Measurements from ENCODE around the gene NCKAP1. TPM values are rescaled to one million over a fixed set of nuclear protein-coding genes. Genes with fewer than 3 reads are reported as not detected.

Gene NCKAP1, protein sequence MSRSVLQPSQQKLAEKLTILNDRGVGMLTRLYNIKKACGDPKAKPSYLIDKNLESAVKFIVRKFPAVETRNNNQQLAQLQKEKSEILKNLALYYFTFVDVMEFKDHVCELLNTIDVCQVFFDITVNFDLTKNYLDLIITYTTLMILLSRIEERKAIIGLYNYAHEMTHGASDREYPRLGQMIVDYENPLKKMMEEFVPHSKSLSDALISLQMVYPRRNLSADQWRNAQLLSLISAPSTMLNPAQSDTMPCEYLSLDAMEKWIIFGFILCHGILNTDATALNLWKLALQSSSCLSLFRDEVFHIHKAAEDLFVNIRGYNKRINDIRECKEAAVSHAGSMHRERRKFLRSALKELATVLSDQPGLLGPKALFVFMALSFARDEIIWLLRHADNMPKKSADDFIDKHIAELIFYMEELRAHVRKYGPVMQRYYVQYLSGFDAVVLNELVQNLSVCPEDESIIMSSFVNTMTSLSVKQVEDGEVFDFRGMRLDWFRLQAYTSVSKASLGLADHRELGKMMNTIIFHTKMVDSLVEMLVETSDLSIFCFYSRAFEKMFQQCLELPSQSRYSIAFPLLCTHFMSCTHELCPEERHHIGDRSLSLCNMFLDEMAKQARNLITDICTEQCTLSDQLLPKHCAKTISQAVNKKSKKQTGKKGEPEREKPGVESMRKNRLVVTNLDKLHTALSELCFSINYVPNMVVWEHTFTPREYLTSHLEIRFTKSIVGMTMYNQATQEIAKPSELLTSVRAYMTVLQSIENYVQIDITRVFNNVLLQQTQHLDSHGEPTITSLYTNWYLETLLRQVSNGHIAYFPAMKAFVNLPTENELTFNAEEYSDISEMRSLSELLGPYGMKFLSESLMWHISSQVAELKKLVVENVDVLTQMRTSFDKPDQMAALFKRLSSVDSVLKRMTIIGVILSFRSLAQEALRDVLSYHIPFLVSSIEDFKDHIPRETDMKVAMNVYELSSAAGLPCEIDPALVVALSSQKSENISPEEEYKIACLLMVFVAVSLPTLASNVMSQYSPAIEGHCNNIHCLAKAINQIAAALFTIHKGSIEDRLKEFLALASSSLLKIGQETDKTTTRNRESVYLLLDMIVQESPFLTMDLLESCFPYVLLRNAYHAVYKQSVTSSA
- total RNA-seq: 8.8 TPM

DNA sequence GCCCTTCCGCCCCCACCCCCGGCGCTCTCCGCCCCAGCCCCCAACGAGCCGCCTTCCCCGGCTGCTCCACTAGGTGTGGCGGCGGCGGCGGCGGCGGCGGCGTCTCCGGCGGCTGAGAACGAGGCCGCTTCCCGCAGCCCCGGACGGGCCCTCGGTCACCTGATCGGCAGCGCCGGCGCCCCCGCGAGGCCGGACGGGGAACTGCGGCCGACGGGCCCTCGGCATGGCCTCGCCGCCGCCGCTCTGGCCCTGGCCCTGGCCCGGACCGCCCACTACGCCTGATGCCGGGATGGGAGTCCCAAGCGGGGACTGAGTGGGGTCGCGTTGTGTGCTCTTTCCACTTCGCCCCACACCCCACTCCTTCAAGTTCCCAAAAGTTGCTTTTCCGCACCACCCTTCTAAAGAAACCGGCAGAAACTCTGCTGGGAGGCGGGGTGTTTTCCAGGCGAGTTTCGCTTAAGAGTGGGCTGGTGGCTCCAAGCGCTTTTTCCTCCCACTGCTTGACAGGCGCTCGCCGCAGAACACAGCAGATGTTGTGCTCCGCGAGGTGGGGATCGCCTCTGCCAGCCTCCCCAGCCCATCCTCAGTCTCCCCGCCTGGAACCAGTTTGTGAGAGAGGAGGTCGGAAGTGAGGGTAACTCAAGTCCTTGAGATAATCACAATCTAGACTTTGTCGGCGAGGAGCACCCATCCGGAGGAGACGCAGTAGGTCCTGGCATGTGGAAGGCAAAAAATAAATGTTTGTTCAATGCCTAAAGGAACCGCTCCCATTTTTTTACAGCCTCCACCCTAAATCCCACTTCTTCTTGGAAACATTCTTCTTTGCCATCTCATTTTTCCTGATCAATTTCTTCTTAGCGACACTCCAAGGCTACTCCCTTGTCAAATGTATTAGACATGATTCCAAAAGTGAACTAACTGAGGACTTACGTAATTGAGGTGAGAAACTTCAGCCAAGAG is at the start of gene NCKAP1:
NCKAP1 (minus strand) TSS at position 117 of the 960 bp plus-strand sequence. CDS start 358 bp downstream, outside the sequence.
- Histone ChIP-seq H3K27me3 (ENCODE audit: insufficient read depth, low read length) (peaks cover 94% of the 10 kb centered on the region), H3K4me3 (ENCODE audit: low read length) (peak within 1 kb of the TSS; percentile 35), H3K9me3 (ENCODE audit: low read depth, low read length) (no peaks in the 10 kb centered on the region), H3K4me1 (ENCODE audit: insufficient read depth, low read length) (peaks cover 22% of the 10 kb centered on the region)

DNA sequence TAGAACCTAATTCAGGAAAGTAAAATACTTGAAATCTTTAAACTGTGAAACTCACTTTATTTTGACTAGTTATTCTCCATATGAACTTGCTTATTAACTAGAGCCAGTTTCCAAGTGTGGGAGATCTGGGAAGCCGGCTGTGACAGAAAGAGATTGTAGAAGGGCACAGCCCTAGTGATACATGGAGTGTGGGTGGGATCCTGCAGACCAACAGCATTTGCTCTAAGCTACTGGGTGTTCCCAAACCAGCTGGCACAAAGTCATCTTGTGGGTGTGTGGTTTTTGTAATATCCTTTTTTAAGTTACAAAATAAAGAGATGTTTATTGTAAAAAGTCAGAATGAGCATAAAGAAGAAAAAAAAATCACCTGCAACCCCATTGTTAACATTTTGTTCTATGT is 43.7 kb upstream of the NCKAP1 start:
- H3K9me3 ChIP-seq (ENCODE audit: low read depth, low read length): no peaks in the 10 kb centered on the region
- H3K27me3 ChIP-seq (ENCODE audit: insufficient read depth, low read length): peaks cover 10% of the 10 kb centered on the region
- peaks cover 9% of the 10 kb centered on the region for H3K4me1 ChIP-seq (ENCODE audit: insufficient read depth, low read length)
- no peak overlapping the region for H3K4me3 ChIP-seq (ENCODE audit: low read length)

DNA sequence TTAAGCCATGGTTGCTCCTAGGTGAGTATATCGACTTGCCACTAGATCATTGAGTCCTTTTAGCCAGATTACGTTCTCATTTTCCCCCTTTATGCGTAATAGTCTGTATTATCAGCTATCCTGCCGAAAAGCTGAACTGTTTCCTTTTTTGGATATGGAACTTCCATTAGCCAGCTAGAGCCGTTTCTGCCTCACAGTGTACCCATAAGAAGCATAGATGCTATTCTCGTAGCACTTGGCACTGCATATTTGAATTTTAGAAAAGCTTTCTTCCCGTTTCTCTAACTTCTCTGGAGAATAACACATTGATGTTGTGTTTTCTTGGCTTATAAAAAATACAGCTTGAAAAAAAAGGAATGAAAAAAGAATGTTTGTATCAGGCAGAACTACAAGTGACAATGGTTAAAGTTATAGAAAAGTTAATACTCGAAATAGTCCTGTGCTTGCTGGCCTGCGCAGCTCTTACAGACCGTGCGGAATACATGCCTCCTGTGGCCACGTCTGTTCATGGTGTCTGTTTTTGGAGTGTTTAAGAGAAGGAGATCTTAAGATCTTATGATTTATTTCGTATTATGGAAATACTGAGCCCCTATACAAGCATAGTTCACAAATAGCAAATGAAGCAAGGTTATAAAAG is 41.0 kb upstream of the NCKAP1 start:
- H3K4me1 ChIP-seq (ENCODE audit: insufficient read depth, low read length): peaks cover 9% of the 10 kb centered on the region
- H3K4me3 ChIP-seq (ENCODE audit: low read length): peak overlapping the region; percentile 83
- no peaks in the 10 kb centered on the region for H3K9me3 ChIP-seq (ENCODE audit: low read depth, low read length)
- H3K27me3 ChIP-seq (ENCODE audit: insufficient read depth, low read length): peaks cover 18% of the 10 kb centered on the region

DNA sequence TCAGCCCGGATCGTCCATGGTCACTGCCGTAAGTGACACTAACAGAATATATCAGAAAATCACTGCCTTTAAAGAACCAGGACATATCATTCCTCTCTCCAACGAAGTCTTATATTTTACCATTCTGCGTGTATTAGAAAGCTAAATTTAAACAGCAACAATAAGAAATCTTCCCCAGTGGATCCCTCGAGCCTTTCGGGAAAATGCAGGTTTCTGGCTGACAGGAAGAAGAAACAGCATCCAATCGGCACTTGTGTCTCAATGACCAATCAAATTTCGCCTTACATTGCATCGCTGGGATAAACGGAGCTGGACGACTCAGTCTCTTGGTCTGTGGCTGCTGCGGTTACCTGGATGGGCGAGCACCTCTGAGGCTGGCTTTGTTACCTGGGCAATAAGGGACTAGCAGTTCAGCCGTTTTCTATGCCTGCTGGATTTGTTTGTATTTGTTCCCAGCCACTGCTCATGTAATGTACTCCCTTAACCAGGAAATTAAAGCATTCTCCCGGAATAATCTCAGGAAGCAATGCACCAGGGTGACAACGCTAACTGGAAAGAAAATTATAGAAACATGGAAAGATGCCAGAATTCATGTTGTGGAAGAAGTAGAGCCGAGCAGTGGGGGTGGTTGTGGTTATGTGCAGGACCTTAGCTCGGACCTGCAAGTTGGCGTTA is 40.3 kb upstream of the NCKAP1 start, which contains the start of gene DUSP19:
DUSP19 (plus strand) TSS at position 284 of the 675 bp plus-strand sequence; CDS start at position 471, 187 bp downstream.
- Histone ChIP-seq H3K9me3 (ENCODE audit: low read depth, low read length) (no peaks in the 10 kb centered on the region), H3K4me1 (ENCODE audit: insufficient read depth, low read length) (peaks cover 9% of the 10 kb centered on the region), H3K27me3 (ENCODE audit: insufficient read depth, low read length) (peaks cover 18% of the 10 kb centered on the region), H3K4me3 (ENCODE audit: low read length) (peak within 1 kb of the TSS; percentile 83)

DNA sequence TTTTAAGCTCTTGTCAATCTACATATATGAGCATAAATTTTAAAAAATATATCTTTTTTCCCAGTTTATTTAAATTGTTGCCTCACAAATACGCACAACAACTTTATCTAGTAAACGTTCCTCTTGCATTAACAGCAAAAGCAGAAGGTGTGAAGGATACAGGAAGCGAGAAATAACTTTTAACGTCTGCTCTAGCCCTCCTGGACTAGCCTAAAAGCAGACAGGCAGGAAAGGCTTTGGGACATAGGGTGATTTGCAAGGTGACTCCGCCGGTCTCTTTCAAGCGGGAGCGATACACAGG is 39.9 kb upstream of the NCKAP1 start:
- Histone ChIP-seq H3K27me3 (ENCODE audit: insufficient read depth, low read length) (peaks cover 18% of the 10 kb centered on the region), H3K9me3 (ENCODE audit: low read depth, low read length) (no peaks in the 10 kb centered on the region), H3K4me3 (ENCODE audit: low read length) (peak overlapping the region; percentile 83), H3K4me1 (ENCODE audit: insufficient read depth, low read length) (peaks cover 9% of the 10 kb centered on the region)

DNA sequence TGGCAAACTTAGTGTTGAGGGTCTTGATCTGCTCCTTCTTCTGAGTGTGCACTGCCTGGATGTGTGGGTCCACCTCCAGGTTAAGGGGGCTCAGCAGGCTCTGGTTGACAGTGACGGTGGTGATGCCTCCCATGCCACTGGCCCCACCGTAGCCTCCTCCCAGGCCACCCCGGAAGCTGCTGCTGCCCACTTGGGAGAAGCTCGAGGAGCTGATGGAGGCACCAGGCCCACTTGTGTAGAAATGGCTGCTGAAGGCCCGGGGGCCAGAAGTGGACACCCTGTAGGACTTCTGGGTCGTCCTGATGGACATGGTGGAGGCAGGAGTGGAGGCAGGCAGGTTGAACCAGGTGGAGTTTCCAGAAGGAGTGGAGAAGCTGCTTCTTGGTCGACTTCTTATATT is 33.9 kb upstream of the NCKAP1 start:
- Histone ChIP-seq H3K27me3 (ENCODE audit: insufficient read depth, low read length) (peaks cover 11% of the 10 kb centered on the region), H3K4me1 (ENCODE audit: insufficient read depth, low read length) (no peaks in the 10 kb centered on the region), H3K9me3 (ENCODE audit: low read depth, low read length) (no peaks in the 10 kb centered on the region), H3K4me3 (ENCODE audit: low read length) (no peak overlapping the region)

DNA sequence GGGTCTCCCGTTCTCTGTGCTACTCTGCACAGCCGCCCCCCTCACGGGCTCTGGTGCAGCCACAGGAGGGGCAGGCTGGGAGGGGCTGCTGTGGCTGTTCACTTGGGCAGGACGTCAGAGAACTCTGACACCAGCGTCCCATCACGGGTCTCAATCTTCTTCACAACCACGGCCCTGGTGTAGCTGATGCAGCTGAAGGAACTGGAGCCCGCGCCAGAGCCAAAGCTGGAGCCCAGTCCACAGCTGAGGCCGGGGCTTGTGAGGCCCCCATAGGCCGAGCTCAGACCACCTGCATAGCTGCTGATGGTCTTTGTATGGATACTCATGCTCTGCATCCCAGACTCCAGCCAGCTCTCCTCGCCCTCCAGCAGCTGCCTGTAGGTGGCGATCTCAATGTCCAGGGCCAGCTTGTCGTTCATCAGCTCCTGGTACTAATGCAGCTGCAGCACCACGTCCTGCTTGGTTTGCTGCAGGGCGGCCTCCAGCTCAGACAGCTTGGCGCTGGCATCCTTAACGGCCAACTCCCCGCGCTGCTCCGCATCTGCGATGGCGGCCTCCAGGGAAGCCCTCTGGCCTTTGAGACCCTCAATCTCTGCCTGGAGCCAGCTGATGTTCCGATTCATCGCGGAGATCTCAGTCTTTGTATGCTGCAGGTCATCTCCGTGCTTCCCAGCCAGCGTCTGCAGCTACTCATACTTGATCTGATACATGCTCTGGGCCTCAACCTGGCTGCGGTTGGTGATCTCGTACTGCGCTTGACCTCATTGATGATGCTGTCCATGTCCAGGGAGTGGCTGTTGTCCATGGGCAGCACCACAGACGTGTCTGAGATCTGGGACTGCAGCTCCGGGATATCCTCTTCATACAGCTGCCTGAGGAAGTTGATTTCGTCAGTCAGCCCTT is 32.9 kb upstream of the NCKAP1 start:
- peaks cover 2% of the 10 kb centered on the region for H3K27me3 ChIP-seq (ENCODE audit: insufficient read depth, low read length)
- no peaks in the 10 kb centered on the region for H3K9me3 ChIP-seq (ENCODE audit: low read depth, low read length)
- H3K4me3 ChIP-seq (ENCODE audit: low read length): no peak overlapping the region
- H3K4me1 ChIP-seq (ENCODE audit: insufficient read depth, low read length): no peaks in the 10 kb centered on the region

DNA sequence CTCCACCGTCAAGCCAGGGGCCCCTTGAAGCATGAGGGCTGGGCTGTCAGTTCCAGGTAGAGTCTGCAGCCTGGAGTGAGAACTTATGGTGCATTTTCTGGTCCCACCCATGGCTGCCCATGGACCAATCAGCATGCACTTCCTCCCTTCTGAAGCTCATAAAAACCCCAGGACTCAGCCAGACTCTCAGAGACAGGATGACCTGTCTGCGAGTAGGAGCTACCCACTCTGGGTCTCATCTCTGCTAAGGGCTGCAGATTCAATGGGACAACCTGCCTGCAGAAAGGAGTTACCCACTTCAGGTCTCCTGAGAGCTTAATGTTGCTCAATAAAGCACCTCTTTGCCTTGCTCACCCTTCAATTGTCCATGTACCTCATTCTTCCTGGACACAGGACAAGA is 30.9 kb upstream of the NCKAP1 start:
- Histone ChIP-seq H3K9me3 (ENCODE audit: low read depth, low read length) (no peaks in the 10 kb centered on the region), H3K27me3 (ENCODE audit: insufficient read depth, low read length) (peaks cover 6% of the 10 kb centered on the region), H3K4me3 (ENCODE audit: low read length) (no peak overlapping the region), H3K4me1 (ENCODE audit: insufficient read depth, low read length) (no peaks in the 10 kb centered on the region)

DNA sequence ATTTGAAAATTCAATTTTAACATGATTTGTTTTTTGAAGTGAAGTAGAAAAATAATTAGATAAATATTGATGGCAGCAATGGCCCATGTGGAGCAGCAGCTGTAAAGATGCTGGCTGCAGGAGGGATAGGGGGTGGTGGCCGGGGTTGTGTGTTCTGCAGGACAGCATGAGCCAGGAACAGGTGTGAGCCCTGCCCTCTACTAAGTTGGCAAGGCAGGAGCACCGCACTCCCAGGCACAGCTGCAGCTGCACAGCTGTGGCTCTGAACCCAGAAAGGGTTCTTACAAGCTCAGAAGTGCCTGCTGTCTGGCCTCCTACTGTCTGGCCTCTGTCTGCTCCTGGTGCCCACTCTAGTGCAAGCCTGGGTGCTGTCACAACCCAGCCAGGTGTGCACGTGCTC is 30.3 kb upstream of the NCKAP1 start:
- Histone ChIP-seq H3K4me3 (ENCODE audit: low read length) (no peak overlapping the region), H3K4me1 (ENCODE audit: insufficient read depth, low read length) (no peaks in the 10 kb centered on the region), H3K9me3 (ENCODE audit: low read depth, low read length) (no peaks in the 10 kb centered on the region), H3K27me3 (ENCODE audit: insufficient read depth, low read length) (peaks cover 8% of the 10 kb centered on the region)

DNA sequence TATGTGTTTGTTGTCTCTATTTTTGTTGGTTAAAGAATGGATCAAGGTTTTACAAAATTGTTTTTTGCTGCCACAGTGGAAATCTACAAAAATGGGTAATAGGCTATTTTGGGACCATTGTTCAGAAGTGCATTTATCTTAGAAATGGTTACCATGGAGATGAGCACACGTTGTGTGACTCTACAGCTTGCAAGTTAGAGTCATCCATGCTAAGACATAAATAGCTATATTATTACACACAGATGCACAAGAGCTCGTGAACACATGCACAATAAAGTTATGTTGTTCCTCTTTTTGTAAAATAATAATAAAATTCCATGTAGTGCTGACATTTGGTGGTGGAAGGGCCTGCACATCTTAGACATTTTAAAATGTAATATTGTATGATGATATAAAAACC is 24.8 kb upstream of the NCKAP1 start:
- H3K4me1 ChIP-seq (ENCODE audit: insufficient read depth, low read length): no peaks in the 10 kb centered on the region
- no peak overlapping the region for H3K4me3 ChIP-seq (ENCODE audit: low read length)
- H3K9me3 ChIP-seq (ENCODE audit: low read depth, low read length): no peaks in the 10 kb centered on the region
- peaks cover 19% of the 10 kb centered on the region for H3K27me3 ChIP-seq (ENCODE audit: insufficient read depth, low read length)

DNA sequence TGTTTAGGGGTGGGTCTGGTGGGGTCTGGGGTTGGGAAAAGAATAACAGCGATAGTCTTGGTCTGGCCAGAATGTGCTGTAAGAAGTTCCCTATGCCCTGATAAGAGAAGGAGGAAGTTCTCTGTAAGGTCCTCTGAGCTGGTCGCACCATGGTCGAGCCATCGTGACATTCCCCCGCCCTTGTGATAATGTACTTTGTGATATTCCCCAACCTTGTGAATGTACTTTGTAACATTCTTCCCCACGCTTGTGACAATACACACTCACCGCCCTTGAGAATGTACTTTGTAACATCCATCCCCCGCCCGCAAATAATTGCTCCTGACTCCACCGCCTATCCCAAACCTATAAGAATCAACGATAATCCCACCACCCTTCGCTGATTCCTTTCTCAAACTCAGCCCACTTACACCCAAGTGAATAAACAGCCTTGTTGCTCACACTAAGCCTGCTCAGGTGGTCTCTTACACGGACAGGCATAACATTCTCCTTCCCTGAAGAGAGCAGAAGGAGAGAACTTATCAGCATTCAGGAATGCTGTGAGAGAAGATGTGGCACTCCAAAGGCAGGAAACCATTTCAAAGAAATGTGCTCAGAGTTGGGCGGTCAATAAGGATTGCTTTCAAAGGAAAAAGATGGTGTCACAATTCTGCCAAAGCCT is 22.4 kb upstream of the NCKAP1 start:
- Histone ChIP-seq H3K4me1 (ENCODE audit: insufficient read depth, low read length) (no peaks in the 10 kb centered on the region), H3K4me3 (ENCODE audit: low read length) (no peak overlapping the region), H3K9me3 (ENCODE audit: low read depth, low read length) (no peaks in the 10 kb centered on the region), H3K27me3 (ENCODE audit: insufficient read depth, low read length) (peaks cover 28% of the 10 kb centered on the region)

DNA sequence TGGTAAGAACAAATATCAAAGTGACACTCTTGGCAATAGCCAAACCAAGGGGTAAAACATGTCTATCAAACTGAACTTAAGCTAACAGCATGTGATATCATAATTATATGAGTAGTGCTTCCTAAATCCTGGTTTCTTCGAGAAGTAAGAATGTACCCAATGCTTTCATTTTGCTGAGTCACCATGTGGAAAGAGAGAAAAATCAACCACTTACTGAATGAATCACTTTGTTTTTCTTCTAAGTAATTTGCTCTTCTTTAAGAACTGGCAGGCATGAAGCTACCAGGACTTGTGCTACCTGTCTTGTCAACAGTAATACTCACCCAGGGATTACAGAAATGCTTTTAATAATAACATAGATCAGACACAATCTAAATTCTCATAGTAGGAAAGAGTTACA is 21.3 kb upstream of the NCKAP1 start:
- Histone ChIP-seq H3K4me3 (ENCODE audit: low read length) (no peak overlapping the region), H3K27me3 (ENCODE audit: insufficient read depth, low read length) (peaks cover 33% of the 10 kb centered on the region), H3K4me1 (ENCODE audit: insufficient read depth, low read length) (no peaks in the 10 kb centered on the region), H3K9me3 (ENCODE audit: low read depth, low read length) (no peaks in the 10 kb centered on the region)
